HCT116 (cell line): Measurements from ENCODE around the gene TPRG1L. TPM values are rescaled to one million over a fixed set of nuclear protein-coding genes. Genes with fewer than 3 reads are reported as not detected.

ENCODE experiments used
- ATAC-seq: fragments of 200-7000 bp; cut with Tn5 transposase; 2 replicates; pipeline ENCODE4 v1.9.1; 2020; ENCODE audit warnings: mild to moderate bottlenecking, moderate library complexity
- BruUV-seq: library from RNA; stranded (reverse); fragments of 400-500 nt; replicated peaks from 2 replicates; lab custom pipeline; 2021; lab: Mats Ljungman, UMichigan
- CTCF ChIA-PET: fragments of 300-600 bp; sonication (Branson Sonifier 250); formaldehyde crosslinking; loops from one replicate; lab custom pipeline; 2021; ENCODE audit warnings: antibody characterized with exemption; lab: Charles Lee
- POLR2A ChIA-PET: fragments of 300-600, 350-600 bp; sonication (Branson Sonifier 250); formaldehyde crosslinking; loops from one replicate; lab custom pipeline; 2021; ENCODE audit warnings: antibody characterized with exemption; lab: Charles Lee
- RAD21 ChIA-PET, 2 experiments: fragments of 300-600 bp; sonication (Branson Sonifier 250); formaldehyde crosslinking; loops; one replicate each; lab custom pipeline; 2023; ENCODE audit warnings: low total read pairs in 2 of 2; ENCODE audit not compliant: uncharacterized antibody in 2 of 2, unreplicated experiment in 2 of 2, low non-redundant PET in 1 of 2; lab: Charles Lee
- DNase-seq: peaks from one replicate; pipeline ENCODE4 v3.0.0-alpha.2; 2010; ENCODE audit warnings: low read depth, low spot score
- H2AFZ ChIP-seq: fragments of 200-600 bp; shearing (Covaris generic), sonication (generic); 2 replicates; pipeline ENCODE4 v1.6.1; 2017; ENCODE audit warnings: low read depth, mixed run types, mixed read lengths, antibody characterized with exemption, low read length; ENCODE audit not compliant: poor library complexity, severe bottlenecking
- H3K27ac ChIP-seq: 2 replicates; pipeline ENCODE4 v1.5.1; 2012; ENCODE audit warnings: low read depth, low read length
- H3K27me3 ChIP-seq: fragments of 200-600 bp; sonication (generic); 2 replicates; pipeline ENCODE4 v1.6.1; 2016; ENCODE audit warnings: mixed run types, low read length, mixed read lengths; ENCODE audit not compliant: insufficient read depth
- H3K36me3 ChIP-seq, 2 experiments: fragments of 200-500 bp in 1 of 2; fragments of 200-600 bp in 1 of 2; sonication (Bioruptor generic) in 1 of 2; sonication (generic) in 1 of 2; 2 replicates each; pipeline versions ENCODE4 v1.5.1 to v1.6.1; 2014 to 2016; ENCODE audit warnings: low read length in 2 of 2, inconsistent platforms in 1 of 2, mixed read lengths in 1 of 2, mixed run types in 1 of 2; ENCODE audit not compliant: insufficient read depth in 2 of 2, control insufficient read depth in 1 of 2
- H3K4me1 ChIP-seq, 2 experiments: fragments of 200-600 bp in 1 of 2; sonication (generic) in 1 of 2; 2 replicates each; pipeline versions ENCODE4 v1.5.1 to v1.6.1; 2012 to 2017; ENCODE audit warnings: low read length in 2 of 2, inconsistent platforms in 1 of 2, mild to moderate bottlenecking in 1 of 2, mixed read lengths in 1 of 2, mixed run types in 1 of 2, moderate library complexity in 1 of 2; ENCODE audit not compliant: insufficient read depth in 2 of 2, control insufficient read depth in 1 of 2
- H3K4me2 ChIP-seq: fragments of 200-600 bp; sonication (generic); 2 replicates; pipeline ENCODE4 v1.6.1; 2017; ENCODE audit warnings: mixed run types, low read length, mixed read lengths
- H3K4me3 ChIP-seq, 2 experiments: fragments of 200-600 bp in 1 of 2; sonication (generic) in 1 of 2; replicated peaks in 1 of 2; 2 replicates each; pipeline ENCODE4 v1.5.1; 2011 to 2016; ENCODE audit warnings: low read length in 2 of 2, control low read depth in 1 of 2, low read depth in 1 of 2, mild to moderate bottlenecking in 1 of 2, mixed read lengths in 1 of 2, mixed run types in 1 of 2
- H3K79me2 ChIP-seq: fragments of 200-600 bp; sonication (generic); 2 replicates; pipeline ENCODE4 v1.6.1; 2017; ENCODE audit warnings: mild to moderate bottlenecking, mixed run types, low read length, moderate library complexity, mixed read lengths; ENCODE audit not compliant: insufficient read depth
- H3K9ac ChIP-seq: fragments of 200-600 bp; sonication (generic); 2 replicates; pipeline ENCODE4 v1.6.1; 2016; ENCODE audit warnings: low read length, mixed read lengths
- H3K9me2 ChIP-seq: fragments of 200-600 bp; sonication (generic), shearing (Covaris generic); 2 replicates; pipeline ENCODE4 v1.6.1; 2017; ENCODE audit warnings: mixed run types, mild to moderate bottlenecking, moderate library complexity; ENCODE audit not compliant: insufficient read depth
- H3K9me3 ChIP-seq, 2 experiments: fragments of 200-500 bp in 1 of 2; fragments of 200-600 bp in 1 of 2; sonication (Bioruptor generic) in 1 of 2; sonication (generic) in 1 of 2; 2 replicates each; pipeline ENCODE4 v1.6.1; 2014 to 2017; ENCODE audit warnings: low read length in 2 of 2, mixed read lengths in 2 of 2, inconsistent platforms in 1 of 2, low read depth in 1 of 2, mild to moderate bottlenecking in 1 of 2, mixed run types in 1 of 2, moderate library complexity in 1 of 2; ENCODE audit not compliant: control insufficient read depth in 1 of 2, insufficient read depth in 1 of 2
- H4K20me1 ChIP-seq: fragments of 200-600 bp; sonication (generic), shearing (Covaris generic); 2 replicates; pipeline ENCODE4 v1.6.1; 2017; ENCODE audit warnings: mixed run types, mild to moderate bottlenecking, moderate library complexity; ENCODE audit not compliant: insufficient read depth
- CBX3 ChIP-seq: IDR thresholded peaks from 2 replicates; pipeline ENCODE4 v1.6.1; 2012; ENCODE audit warnings: low read depth
- CEBPB ChIP-seq: IDR thresholded peaks from 2 replicates; pipeline ENCODE4 v1.6.1; 2012; ENCODE audit warnings: low read depth
- CTCF ChIP-seq, 3 experiments: fragments of 200-600 bp in 1 of 3; sonication (generic) in 1 of 3; IDR thresholded peaks in 2 of 3; conservative IDR thresholded peaks in 1 of 3; 2 replicates each; pipeline ENCODE4 v1.5.1; 2012 to 2017; ENCODE audit warnings: low read depth in 2 of 3, low read length in 2 of 3, antibody characterized with exemption in 1 of 3, borderline replicate concordance in 1 of 3, control low read depth in 1 of 3, mild to moderate bottlenecking in 1 of 3, mixed read lengths in 1 of 3, mixed run types in 1 of 3, moderate library complexity in 1 of 3; ENCODE audit not compliant: insufficient read depth in 1 of 3
- EGR1 ChIP-seq: IDR thresholded peaks from 2 replicates; pipeline ENCODE4 v1.6.1; 2012; ENCODE audit warnings: low read depth
- EZH2phosphoT487 ChIP-seq: fragments of 200-600 bp; IDR thresholded peaks from 2 replicates; pipeline ENCODE4 v1.6.1; 2018; ENCODE audit warnings: antibody characterized with exemption, borderline replicate concordance
- JUND ChIP-seq: IDR thresholded peaks from 2 replicates; pipeline ENCODE4 v1.6.1; 2012
- MAX ChIP-seq: IDR thresholded peaks from 2 replicates; pipeline ENCODE4 v1.6.1; 2012
- POLR2A ChIP-seq: IDR thresholded peaks from 2 replicates; pipeline ENCODE4 v1.7.0; 2011; ENCODE audit warnings: borderline replicate concordance; ENCODE audit not compliant: insufficient read depth, insufficient read length; ENCODE audit errors: extremely low read depth
- POLR2AphosphoS5 ChIP-seq: IDR thresholded peaks from 2 replicates; pipeline ENCODE4 v1.6.1; 2011; ENCODE audit warnings: mild to moderate bottlenecking, low read depth, low read length, moderate library complexity
- RAD21 ChIP-seq: IDR thresholded peaks from 2 replicates; pipeline ENCODE4 v1.6.1; 2012; ENCODE audit warnings: low read depth, mild to moderate bottlenecking
- SIN3A ChIP-seq: IDR thresholded peaks from 2 replicates; pipeline ENCODE4 v1.6.1; 2012; ENCODE audit warnings: low read depth
- SP1 ChIP-seq: IDR thresholded peaks from 2 replicates; pipeline ENCODE4 v1.6.1; 2012; ENCODE audit warnings: low read depth
- SRF ChIP-seq: IDR thresholded peaks from 2 replicates; pipeline ENCODE4 v1.6.1; 2012; ENCODE audit warnings: low read depth
- TCF7L2 ChIP-seq: IDR thresholded peaks from 2 replicates; pipeline ENCODE4 v1.7.0; 2011; ENCODE audit warnings: borderline replicate concordance, inconsistent platforms; ENCODE audit not compliant: insufficient read depth, insufficient read length; ENCODE audit errors: extremely low read depth
- YY1 ChIP-seq: IDR thresholded peaks from 2 replicates; pipeline ENCODE4 v1.6.1; 2011; ENCODE audit warnings: low read length, low read depth, moderate library complexity, mild to moderate bottlenecking; ENCODE audit not compliant: insufficient replicate concordance; ENCODE audit errors: extremely low read depth
- ZBTB33 ChIP-seq: IDR thresholded peaks from 2 replicates; pipeline ENCODE4 v1.6.1; 2011; ENCODE audit warnings: mild to moderate bottlenecking, low read length, moderate library complexity; ENCODE audit not compliant: insufficient replicate concordance; ENCODE audit errors: extremely low read depth
- ZFX ChIP-seq: fragments of 450-650 bp; IDR thresholded peaks from 2 replicates; pipeline ENCODE4 v1.6.1; 2017
- ZNF274 ChIP-seq: fragments of 200-500 bp; sonication (Bioruptor generic); IDR thresholded peaks from 2 replicates; pipeline ENCODE4 v1.6.1; 2014; ENCODE audit warnings: mild to moderate bottlenecking, low read depth, low read length, inconsistent platforms
- intact Hi-C: fragments of 100-400 bp; cut with micrococcal nuclease; formaldehyde crosslinking; loops from 2 replicates; pipeline ENCODE4 v1.10.0; 2022
- total RNA-seq: library from RNA; stranded (reverse); gene quantifications from one replicate; pipeline ENCODE4 v1.2.1, GENCODE V29; 2021; ENCODE audit not compliant: unreplicated experiment

Gene TPRG1L
- total RNA-seq, 1 experiment from 2014 or later, result 25.6 TPM

GRCh38 chr1:3638027-3638426 is 13.2 kb downstream of the TPRG1L start:
- Histone ChIP-seq H3K4me2 (no peak overlapping the region), H4K20me1 (no peaks in the 10 kb centered on the region), H3K4me1 (no peaks in the 10 kb centered on the region), H3K9ac (no peak overlapping the region), H3K79me2 (peaks cover 3% of the 10 kb centered on the region; the same call in 1 of the 2 replicates), H3K27me3 (no peaks in the 10 kb centered on the region), H3K4me3 (no peak overlapping the region), H3K27ac (no peak overlapping the region), H3K9me2 (no peaks in the 10 kb centered on the region), H3K9me3 (no peaks in the 10 kb centered on the region), H3K36me3 (peaks cover 14 to 41% of the 10 kb centered on the region in 2 experiments; a peak in 3 of 4 replicates), H2AFZ (no peak overlapping the region)
- POLR2A ChIA-PET, result no interaction called here
- RAD21 ChIA-PET, result no interaction called here
- CTCF ChIA-PET, result no interaction called here
- TF ChIP-seq POLR2A (no peak), SP1 (no peak), POLR2AphosphoS5 (no peak), YY1 (no peak), SIN3A (no peak)
- no peak for ATAC-seq
- intact Hi-C loops, result no loop called here
- no peak for DNase-seq
- BruUV-seq, result no TSS peak

- Histone ChIP-seq H3K27ac (no peak overlapping the region), H3K9ac (no peak overlapping the region), H3K36me3 (peaks cover 14 to 41% of the 10 kb centered on the region in 2 experiments; a peak in 3 of 4 replicates), H3K4me3 (no peak overlapping the region), H2AFZ (no peak overlapping the region), H3K4me2 (no peak overlapping the region), H3K9me3 (no peaks in the 10 kb centered on the region), H3K4me1 (no peaks in the 10 kb centered on the region), H3K79me2 (peaks cover 3% of the 10 kb centered on the region; the same call in 1 of the 2 replicates), H4K20me1 (no peaks in the 10 kb centered on the region), H3K9me2 (no peaks in the 10 kb centered on the region), H3K27me3 (no peaks in the 10 kb centered on the region)
- ChIA-PET POLR2A (no interaction called here), RAD21 (no interaction called here), CTCF (no interaction called here)
- ATAC-seq (no peak), DNase-seq (no peak)
- BruUV-seq, result no TSS peak
- intact Hi-C loops, result no loop called here
- no peak for TF ChIP-seq SRF
- TF ChIP-seq EZH2phosphoT487, result no peak
- no peak for TF ChIP-seq JUND
- TF ChIP-seq RAD21, result no peak
- no peak for TF ChIP-seq MAX
- no peak for TF ChIP-seq SIN3A
- no peak for TF ChIP-seq ZFX
- no peak for TF ChIP-seq POLR2AphosphoS5
- TF ChIP-seq EGR1, result no peak
- no peak for TF ChIP-seq ZNF274
- TF ChIP-seq TCF7L2, result no peak
- TF ChIP-seq CEBPB, result no peak
- no peak for TF ChIP-seq SP1
- no peak for TF ChIP-seq CTCF (IDR thresholded peaks at IDR 0.05 in 2 of 3, conservative IDR thresholded peaks at IDR 0.05 in 1 of 3; ENCODE audit: borderline replicate concordance in 1 of 3, insufficient read depth in 1 of 3, low read depth in 2 of 3, low read length in 2 of 3)
- TF ChIP-seq YY1, result no peak
- no peak for TF ChIP-seq ZBTB33
- TF ChIP-seq CBX3, result no peak
Measured at GRCh38 chr1:3638676-3639075, 13.9 kb downstream of the TPRG1L start.
